ENCODE measurements around the gene SDK1.

The SDK1 gene

DNA sequence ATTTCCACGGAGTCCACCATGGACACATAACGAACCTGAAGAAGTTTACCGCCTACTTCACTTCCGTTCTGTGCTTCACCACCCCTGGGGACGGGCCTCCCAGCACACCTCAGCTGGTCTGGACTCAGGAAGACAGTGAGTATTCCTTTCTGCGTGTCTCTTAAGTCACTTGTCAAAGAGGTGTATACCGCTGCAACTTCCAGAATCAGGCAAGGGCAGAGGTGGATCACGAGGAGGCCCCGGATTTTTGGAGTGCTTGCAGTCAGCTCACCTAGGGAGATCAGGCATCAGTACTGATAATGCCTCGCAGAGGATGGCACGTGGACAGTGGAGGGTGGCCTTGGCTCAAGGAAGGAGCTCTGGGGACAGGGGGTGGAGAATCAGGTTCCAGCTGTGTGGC lies 750.6 kb downstream of the SDK1 start:
- no peak overlapping the region for H3K27ac ChIP-seq
- no peak for TF ChIP-seq ZFX (IDR thresholded peaks at IDR 0.05)
- TF ChIP-seq, protein P1, sequence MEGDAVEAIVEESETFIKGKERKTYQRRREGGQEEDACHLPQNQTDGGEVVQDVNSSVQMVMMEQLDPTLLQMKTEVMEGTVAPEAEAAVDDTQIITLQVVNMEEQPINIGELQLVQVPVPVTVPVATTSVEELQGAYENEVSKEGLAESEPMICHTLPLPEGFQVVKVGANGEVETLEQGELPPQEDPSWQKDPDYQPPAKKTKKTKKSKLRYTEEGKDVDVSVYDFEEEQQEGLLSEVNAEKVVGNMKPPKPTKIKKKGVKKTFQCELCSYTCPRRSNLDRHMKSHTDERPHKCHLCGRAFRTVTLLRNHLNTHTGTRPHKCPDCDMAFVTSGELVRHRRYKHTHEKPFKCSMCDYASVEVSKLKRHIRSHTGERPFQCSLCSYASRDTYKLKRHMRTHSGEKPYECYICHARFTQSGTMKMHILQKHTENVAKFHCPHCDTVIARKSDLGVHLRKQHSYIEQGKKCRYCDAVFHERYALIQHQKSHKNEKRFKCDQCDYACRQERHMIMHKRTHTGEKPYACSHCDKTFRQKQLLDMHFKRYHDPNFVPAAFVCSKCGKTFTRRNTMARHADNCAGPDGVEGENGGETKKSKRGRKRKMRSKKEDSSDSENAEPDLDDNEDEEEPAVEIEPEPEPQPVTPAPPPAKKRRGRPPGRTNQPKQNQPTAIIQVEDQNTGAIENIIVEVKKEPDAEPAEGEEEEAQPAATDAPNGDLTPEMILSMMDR (conservative IDR thresholded peaks at IDR 0.05): no peak

DNA sequence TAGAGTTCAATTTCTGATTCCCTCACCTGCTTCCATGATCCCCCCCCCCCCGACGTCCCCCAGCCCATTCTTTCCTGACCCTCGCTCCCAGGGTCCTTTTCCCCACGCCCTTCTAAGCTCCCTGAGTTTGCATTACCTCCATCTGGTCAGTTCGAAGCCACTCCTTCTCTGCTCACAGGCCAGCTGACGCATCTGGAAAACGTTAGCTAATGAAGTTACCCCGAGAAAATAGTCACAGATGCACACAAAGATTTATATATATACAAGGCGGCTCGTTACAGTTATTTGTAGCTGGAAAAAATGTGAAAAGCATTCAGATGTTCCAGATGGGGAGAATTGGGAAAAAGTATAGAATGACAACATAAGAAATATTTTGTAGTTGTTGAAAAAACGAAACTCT lies 751.1 kb downstream of the SDK1 start:
- no peak overlapping the region for H3K27ac ChIP-seq
- TF ChIP-seq, protein P1 (conservative IDR thresholded peaks at IDR 0.05): no peak
- no peak for TF ChIP-seq ZFX (IDR thresholded peaks at IDR 0.05)

- TF ChIP-seq, protein P1 (conservative IDR thresholded peaks at IDR 0.05): no peak
- no peak for TF ChIP-seq ZFX (IDR thresholded peaks at IDR 0.05)
- no peak overlapping the region for H3K27ac ChIP-seq
Observed at GRCh38 chr7:4054158-4054557, 753.1 kb downstream of the SDK1 start.

DNA sequence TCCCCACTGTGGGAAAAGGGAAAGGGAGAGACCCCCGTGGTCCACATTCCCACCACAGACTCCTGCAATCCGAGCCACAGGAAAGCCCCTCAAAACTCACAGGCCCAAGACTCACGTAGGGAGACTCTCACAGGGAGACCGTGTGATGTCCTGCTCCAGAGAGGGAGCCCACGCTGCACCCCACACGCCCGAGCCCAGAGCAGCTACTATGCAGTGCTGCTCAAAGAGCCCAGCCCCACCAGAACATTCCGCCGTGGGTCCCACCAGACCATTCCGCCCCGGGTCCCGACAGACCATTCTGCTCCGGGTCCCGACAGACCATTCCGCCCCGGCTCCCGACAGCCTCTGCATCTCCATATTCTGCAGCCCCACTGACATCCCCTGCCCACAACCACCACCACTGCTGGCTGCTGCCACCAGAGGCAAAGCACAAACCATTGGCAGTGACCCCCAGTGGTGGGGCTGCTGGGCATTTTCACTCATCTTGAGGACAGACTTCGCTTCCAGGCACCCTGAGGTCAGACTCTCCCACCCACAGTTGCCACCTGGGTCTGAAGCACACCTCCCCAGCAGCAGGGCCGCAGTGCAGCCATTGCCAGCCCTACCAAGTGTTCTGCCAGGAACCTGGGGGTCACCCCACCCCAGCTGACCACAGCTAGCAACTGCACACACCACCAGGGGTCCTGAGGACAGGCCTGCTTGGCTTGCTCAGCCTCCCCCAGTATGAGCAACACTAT lies 755.7 kb downstream of the SDK1 start:
- no peak for TF ChIP-seq ZFX (IDR thresholded peaks at IDR 0.05)
- no peak overlapping the region for H3K27ac ChIP-seq

DNA sequence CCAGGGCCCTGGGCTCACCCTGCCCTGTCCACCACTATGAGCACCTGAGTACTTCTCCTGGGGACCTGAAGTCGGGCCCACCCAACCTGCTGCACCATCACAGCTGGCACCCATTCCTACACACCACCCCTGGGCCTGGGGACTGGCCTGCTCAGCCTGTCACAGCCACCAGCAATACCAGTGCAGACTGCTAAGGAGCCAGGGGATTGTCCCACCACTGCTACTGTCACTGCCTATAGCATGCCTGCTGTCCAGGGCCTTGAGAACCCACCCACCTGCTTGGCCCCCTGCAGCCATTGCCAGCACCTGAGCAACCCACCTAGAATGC lies 756.2 kb downstream of the SDK1 start:
- TF ChIP-seq, protein P1 (conservative IDR thresholded peaks at IDR 0.05): no peak
- TF ChIP-seq ZFX (IDR thresholded peaks at IDR 0.05): no peak
- no peak overlapping the region for H3K27ac ChIP-seq

DNA sequence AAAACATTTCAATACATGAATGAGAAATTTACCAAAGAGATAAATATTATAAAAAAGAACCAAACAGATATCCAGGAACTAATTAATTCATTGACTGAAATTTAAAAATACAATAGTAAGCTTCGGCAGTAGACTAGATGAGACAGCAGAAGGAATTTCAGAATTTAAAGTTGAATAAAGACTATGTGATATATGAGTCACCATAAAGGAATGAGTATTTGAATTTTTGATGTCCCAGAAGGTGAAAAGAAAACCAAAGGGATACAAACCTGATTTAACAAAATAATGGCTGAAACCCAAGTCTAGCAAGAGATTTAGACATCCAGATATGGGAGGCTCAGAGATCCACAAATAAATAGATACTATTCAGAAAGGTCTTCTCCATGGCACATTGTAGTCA lies 757.1 kb downstream of the SDK1 start:
- TF ChIP-seq ZFX (IDR thresholded peaks at IDR 0.05): no peak
- TF ChIP-seq, protein P1 (conservative IDR thresholded peaks at IDR 0.05): no peak
- H3K27ac ChIP-seq: no peak overlapping the region

DNA sequence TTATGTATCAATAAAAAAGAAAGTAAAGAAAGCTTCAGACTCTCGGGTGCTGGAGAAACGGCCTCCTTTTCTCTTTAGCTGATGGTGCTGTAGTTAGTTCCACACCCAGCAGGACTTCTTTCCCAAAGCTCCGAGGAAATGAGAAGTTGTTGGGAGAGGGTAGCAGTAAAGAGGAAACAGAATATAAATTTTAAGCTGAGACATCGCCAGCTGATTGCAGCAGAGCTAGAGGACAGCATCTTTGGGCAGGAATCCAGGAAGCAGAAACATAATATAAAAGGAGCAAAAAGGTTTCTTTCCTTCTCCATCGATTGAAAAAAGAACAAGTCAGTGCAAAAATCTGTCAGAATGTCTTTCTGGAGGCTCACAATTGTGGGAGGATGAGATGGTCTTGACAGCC lies 764.1 kb downstream of the SDK1 start:
- TF ChIP-seq ZFX (IDR thresholded peaks at IDR 0.05): no peak
- TF ChIP-seq, protein P1 (conservative IDR thresholded peaks at IDR 0.05): no peak
- no peak overlapping the region for H3K27ac ChIP-seq

- TF ChIP-seq, protein P1 (conservative IDR thresholded peaks at IDR 0.05): no peak
- TF ChIP-seq ZFX (IDR thresholded peaks at IDR 0.05): no peak
- H3K27ac ChIP-seq: no peak overlapping the region
Observed at GRCh38 chr7:4066206-4066605, 765.2 kb downstream of the SDK1 start.
